ENCODE measurements around the gene DCAKD.

The DCAKD gene

DNA sequence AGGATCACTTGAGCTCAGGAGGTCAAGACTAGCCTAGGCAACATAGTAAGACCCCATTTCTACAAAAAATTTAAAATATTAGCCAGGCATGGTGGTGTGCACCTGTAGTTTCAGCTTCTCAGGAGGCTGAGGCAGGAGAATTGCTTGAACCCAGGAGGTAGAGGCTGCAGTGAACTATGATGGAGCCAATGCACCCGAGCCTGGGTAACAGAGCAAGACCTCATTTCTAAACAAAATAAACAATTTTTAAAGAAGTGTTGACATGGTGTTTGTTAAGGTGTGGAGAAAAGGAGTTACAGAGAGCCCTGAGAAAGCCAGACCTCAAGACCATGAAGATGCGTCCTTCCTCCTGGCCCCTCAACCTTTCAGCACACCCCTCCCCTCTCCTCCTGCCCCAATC is 45.7 kb downstream of the DCAKD start:
- no peak for DNase-seq (ENCODE audit: low read depth)
- no peak overlapping the region for H3K4me3 ChIP-seq (ENCODE audit: low read depth, low read length)
- no peak for TF ChIP-seq CTCF (IDR thresholded peaks at IDR 0.05; ENCODE audit: insufficient read depth, low read depth, low read length, missing control alignments)

DNA sequence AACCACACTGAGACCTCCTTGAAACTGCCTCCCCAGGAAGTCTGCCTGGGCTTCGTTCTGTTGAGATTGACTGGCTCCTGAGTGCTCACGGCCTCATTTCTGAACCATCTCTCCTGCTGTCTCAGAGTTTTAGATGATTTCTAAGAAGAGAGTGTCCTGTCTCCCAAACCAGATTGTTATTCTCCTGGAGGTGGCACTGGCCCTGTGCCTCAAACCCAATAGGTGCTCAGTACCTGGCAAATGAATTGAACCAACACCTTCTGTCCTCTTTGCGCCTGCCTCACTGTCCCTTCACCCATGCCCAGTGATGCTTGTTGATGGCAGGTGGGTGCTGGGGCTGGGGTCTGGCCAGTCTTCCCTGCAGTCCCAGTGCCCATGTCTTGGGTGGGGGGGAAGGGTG is 47.0 kb downstream of the DCAKD start:
- DNase-seq (ENCODE audit: low read depth) = no peak
- no peak for TF ChIP-seq CTCF (IDR thresholded peaks at IDR 0.05; ENCODE audit: insufficient read depth, low read depth, low read length, missing control alignments)
- H3K4me3 ChIP-seq (ENCODE audit: low read depth, low read length) = no peak overlapping the region

DNA sequence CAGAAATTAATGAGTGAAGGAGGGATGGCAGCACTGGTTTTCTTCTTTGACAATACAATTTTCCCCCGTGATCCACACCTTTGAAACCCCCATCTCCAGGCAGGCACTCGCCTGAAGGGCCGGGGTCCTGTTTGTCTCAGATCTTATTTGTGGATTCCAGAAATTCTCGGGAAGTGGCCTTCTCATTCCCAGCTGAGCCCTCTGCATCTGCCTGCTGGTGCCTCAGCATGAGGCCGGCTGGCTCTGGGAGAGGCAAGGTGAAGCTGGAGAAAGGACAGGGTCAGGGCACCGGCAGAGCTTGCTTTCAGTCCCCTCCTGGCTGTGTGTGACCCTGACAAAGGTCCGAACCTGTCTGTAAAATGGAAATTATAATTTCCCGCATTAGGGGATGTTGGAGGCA is 47.6 kb downstream of the DCAKD start:
- H3K4me3 ChIP-seq (ENCODE audit: low read depth, low read length) = no peak overlapping the region
- no peak for DNase-seq (ENCODE audit: low read depth)

DNA sequence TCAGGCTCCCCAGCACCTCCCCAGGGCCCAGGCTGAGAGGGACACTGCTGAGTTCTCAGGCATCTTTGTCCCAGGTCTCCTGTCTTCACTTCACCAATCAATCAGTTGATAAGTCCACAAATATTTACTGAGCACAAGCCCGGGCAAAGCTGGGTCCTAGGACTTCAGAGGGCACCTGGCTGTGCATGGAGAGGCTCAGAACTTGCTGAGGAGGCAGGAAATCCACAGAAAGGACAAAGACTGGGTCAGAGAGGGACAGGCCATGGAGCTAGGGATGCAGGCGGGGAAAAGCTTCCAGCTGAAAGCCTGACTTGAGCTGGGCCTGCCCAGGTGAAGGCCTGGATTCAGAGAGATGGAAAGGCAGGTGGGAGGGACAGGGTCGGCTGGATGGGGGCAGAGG is 50.1 kb downstream of the DCAKD start:
- no peak overlapping the region for H3K4me3 ChIP-seq (ENCODE audit: low read depth, low read length)
- DNase-seq (ENCODE audit: low read depth) = no peak
- TF ChIP-seq CTCF (IDR thresholded peaks at IDR 0.05; ENCODE audit: insufficient read depth, low read depth, low read length, missing control alignments) = no peak

More for the DNA sequence above, 47.6 kb downstream of the DCAKD start:
- no peak for TF ChIP-seq CTCF (IDR thresholded peaks at IDR 0.05; ENCODE audit: insufficient read depth, low read depth, low read length, missing control alignments)

DNA sequence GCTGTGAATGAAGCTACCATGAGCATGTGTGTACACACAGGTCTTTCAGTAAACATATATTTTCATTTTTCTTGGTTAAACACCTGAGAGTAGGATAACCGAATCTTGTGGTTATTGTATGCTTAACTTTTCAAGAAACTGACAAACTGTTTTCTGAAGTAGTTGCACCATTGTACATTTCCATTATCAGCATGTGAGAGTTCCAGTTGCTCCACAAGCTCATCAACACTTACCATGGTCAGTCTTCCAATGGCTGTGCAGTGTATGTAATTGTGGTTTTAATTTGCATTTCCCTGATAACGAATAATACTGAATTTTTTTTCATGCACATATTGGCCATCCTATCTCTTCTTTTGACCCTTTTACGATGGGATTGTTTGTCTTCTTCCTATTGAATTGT is 52.0 kb downstream of the DCAKD start:
- DNase-seq (ENCODE audit: low read depth) = no peak
- TF ChIP-seq CTCF (IDR thresholded peaks at IDR 0.05; ENCODE audit: insufficient read depth, low read depth, low read length, missing control alignments) = no peak

DNA sequence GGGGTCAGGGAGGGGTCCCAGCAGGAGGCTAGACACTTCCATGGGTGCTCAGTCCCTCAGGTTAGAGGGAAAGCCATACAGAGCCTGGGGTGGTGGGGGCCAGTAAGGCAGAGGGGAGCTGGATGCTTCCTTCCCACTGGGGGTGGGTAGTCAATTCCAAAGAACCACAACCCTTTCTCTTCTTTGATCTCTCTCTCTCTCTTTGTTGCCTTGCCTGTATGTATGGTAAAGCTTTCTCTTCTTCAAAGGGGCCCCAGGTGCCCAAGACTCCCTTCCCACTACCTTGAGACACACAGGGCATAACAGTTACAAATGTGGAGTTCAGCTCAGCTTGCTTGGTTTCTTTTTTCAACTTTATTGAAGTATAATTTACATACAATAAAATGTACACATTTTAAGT is 52.8 kb downstream of the DCAKD start:
- DNase-seq (ENCODE audit: low read depth) = no peak
- TF ChIP-seq CTCF (IDR thresholded peaks at IDR 0.05; ENCODE audit: insufficient read depth, low read depth, low read length, missing control alignments) = no peak
- H3K4me3 ChIP-seq (ENCODE audit: low read depth, low read length) = no peak overlapping the region

More for the DNA sequence above, 52.0 kb downstream of the DCAKD start:
- no peak overlapping the region for H3K4me3 ChIP-seq (ENCODE audit: low read depth, low read length)

DNA sequence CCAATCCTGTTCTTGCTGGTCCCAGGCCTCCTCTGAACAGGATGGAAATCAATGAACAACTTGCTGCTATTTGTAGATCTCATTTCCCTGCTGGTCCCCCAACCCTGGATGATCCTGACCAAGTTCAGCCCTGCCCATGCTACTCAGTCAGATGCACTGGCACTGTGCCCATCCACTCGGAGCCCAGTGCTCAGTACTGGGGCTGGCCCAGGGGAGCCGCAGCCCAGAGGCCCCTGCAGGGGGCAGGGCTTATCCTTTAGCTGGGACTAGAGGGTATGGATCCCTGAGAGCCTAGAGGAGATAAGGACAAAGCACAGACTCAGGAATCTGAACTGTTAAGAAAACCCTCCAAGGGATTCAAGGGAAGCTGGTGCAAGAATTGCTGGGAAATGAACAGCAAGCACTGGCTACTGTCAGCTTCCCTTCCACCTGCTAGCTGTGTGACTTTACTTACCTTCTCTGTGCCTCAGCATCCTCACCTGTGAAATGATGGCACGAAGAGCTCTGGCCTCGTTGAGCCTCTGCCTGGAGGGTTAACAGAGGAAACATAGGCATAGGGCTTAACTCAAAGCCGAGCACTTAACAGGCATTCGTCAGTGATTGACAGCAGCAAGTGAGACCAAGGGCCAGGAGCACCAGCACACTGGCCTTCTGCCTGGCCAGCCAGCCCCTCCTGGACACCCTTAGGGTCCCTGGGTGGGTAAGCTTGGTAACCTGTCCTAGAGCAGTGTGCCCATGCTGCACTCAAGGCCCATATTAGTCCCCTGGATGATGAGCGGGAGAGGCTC is 53.5 kb downstream of the DCAKD start:
- DNase-seq (ENCODE audit: low read depth) = no peak
- no peak overlapping the region for H3K4me3 ChIP-seq (ENCODE audit: low read depth, low read length)
- no peak for TF ChIP-seq CTCF (IDR thresholded peaks at IDR 0.05; ENCODE audit: insufficient read depth, low read depth, low read length, missing control alignments)
